BJ (cell line): Measurements from ENCODE around the gene RNF213. TPM values are rescaled to one million over a fixed set of nuclear protein-coding genes. Genes with fewer than 3 reads are reported as not detected.

ENCODE experiments used
- CTCF ChIA-PET: fragments of 350-600 bp; formaldehyde crosslinking; extraction: SDS; loops from one replicate; lab custom pipeline; 2021; ENCODE audit warnings: antibody characterized with exemption, inconsistent platforms; lab: Yijun Ruan, JAX
- POLR2A ChIA-PET: fragments of 300-600 bp; sonication (Branson Sonifier 250); formaldehyde crosslinking; extraction: SDS; loops from one replicate; lab custom pipeline; 2021; ENCODE audit warnings: antibody characterized with exemption; lab: Charles Lee
- DNase-seq: peaks from one replicate; pipeline ENCODE4 v3.0.0-alpha.2; 2011; ENCODE audit warnings: low read depth
- H3K27me3 ChIP-seq: 2 replicates; pipeline ENCODE4 v1.6.0; 2011; ENCODE audit warnings: low read length; ENCODE audit not compliant: control insufficient read depth, insufficient read depth
- H3K36me3 ChIP-seq: 2 replicates; pipeline ENCODE4 v1.5.1; 2011; ENCODE audit warnings: low read length; ENCODE audit not compliant: control insufficient read depth, insufficient read depth
- H3K4me3 ChIP-seq: 2 replicates; pipeline ENCODE4 v1.5.1; 2011; ENCODE audit warnings: low read depth, mild to moderate bottlenecking, control low read depth, low read length
- CTCF ChIP-seq: IDR thresholded peaks from 2 replicates; pipeline ENCODE4 v1.5.1; 2011; ENCODE audit warnings: low read depth, mild to moderate bottlenecking, control low read depth, inconsistent platforms, low read length, moderate library complexity; ENCODE audit not compliant: insufficient read depth
- polyA minus RNA-seq: library from RNA; depleted of rRNA, polyadenylated mRNA; stranded (reverse); fragments of >200 nt; gene quantifications from 2 replicates; pipeline ENCODE4 v1.2.3, GENCODE V29; 2011; rRNA and poly(A)+ RNA removed
- polyA plus RNA-seq: library from polyadenylated mRNA; depleted of rRNA; stranded (reverse); fragments of >200 nt; gene quantifications from 2 replicates; pipeline ENCODE4 v1.2.3, GENCODE V29; 2011; rRNA removed

RNF213 gene
- polyA plus RNA-seq (38.2 and 53.1 TPM in 2 replicates), polyA minus RNA-seq (119 and 151 TPM in 2 replicates)

GRCh38 chr17:80260791-80261158 is at the start of gene RNF213:
RNF213 (plus strand) TSS chr17:80260852; CDS start chr17:80263682, 2,830 bp downstream.
- ChIA-PET CTCF (no interaction called here), POLR2A (no interaction called here)
- H3K36me3 ChIP-seq: peaks cover 6% of the 10 kb centered on the region
- no peak for TF ChIP-seq CTCF
- H3K4me3 ChIP-seq: peak within 1 kb of the TSS; percentile 73
- DNase-seq: no peak
- H3K27me3 ChIP-seq: no peaks in the 10 kb centered on the region

- no peak for TF ChIP-seq CTCF
- POLR2A ChIA-PET: no interaction called here
- H3K4me3 ChIP-seq: no peak overlapping the region
- DNase-seq: no peak
- CTCF ChIA-PET: interaction anchor here (1.5 to 1.9 kb wide), 2 partner anchors 17 to 111 kb away, joined by 3 to 11 read pairs; partner anchors contain the start of gene GAA
- H3K27me3 ChIP-seq: no peaks in the 10 kb centered on the region
- peaks cover 32% of the 10 kb centered on the region for H3K36me3 ChIP-seq
Observed at GRCh38 chr17:80212109-80212508, 48.5 kb upstream of the RNF213 start.

GRCh38 chr17:80212511-80212910 is 48.1 kb upstream of the RNF213 start:
- Histone ChIP-seq H3K36me3 (peaks cover 33% of the 10 kb centered on the region), H3K4me3 (no peak overlapping the region), H3K27me3 (no peaks in the 10 kb centered on the region)
- no peak for DNase-seq
- POLR2A ChIA-PET: no interaction called here
- no peak for TF ChIP-seq CTCF
- CTCF ChIA-PET: interaction anchor here (1.5 to 1.9 kb wide), 2 partner anchors 17 to 111 kb away, joined by 3 to 11 read pairs; partner anchors contain the start of gene GAA

DNA sequence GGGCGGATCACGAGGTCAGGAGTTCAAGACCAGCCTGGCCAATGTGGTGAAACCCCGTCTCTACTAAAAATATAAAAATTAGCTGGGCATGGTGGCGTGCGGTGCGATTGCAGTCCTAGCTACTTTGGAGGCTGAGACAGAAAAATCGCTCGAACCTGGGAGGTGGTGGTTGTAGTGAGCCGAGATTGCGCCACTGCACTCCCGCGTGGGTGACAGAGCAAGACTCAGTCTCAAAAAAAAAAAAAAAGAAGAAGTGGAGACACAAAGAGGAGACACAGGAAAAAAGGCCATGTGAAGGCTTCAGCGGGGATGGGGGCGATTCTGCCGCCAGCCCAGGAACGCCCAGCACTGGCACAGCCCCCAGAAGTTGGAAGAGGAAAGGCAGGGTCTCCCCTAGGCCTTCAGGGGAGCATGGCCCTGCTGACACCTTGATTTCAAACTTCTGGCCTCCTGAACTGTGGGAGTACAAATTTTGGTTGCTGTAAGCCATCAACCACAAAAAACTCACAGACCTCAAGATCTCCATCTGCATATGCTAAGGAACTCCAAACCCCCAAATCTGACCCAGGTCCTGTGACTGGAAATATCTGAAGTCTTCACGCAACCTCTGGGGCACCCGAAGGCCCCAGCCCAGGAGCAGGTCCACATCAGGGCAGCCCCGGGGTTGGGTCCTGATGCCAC is 47.5 kb upstream of the RNF213 start:
- H3K36me3 ChIP-seq: peaks cover 36% of the 10 kb centered on the region

More for the DNA sequence above, 47.5 kb upstream of the RNF213 start:
- ChIA-PET CTCF (interaction anchor here (1.5 kb wide), 1 partner anchor 112 kb away, joined by 3 read pairs; the partner anchor contains the start of gene GAA), POLR2A (no interaction called here)
- Histone ChIP-seq H3K4me3 (no peak overlapping the region), H3K27me3 (no peaks in the 10 kb centered on the region)
- no peak for DNase-seq
- no peak for TF ChIP-seq CTCF
